ENCODE measurements around the gene KRTAP4-7. TPM values are rescaled to one million over a fixed set of nuclear protein-coding genes. Genes with fewer than 3 reads are reported as not detected.
"Not testable (repeated sequence)": the region's sequence is repeated elsewhere in the genome, so short reads cannot be mapped to it uniquely, and the experiment has no call there.

The KRTAP4-7 gene
- polyA plus RNA-seq, 4 donors: not detected

- no peaks in the 10 kb centered on the region for H3K9me3 ChIP-seq (ENCODE audit: control insufficient read depth in 2 of 2, insufficient read depth in 1 of 2, low read depth in 1 of 2, low read length in 1 of 2)
- no peaks in the 10 kb centered on the region for H3K36me3 ChIP-seq (ENCODE audit: control insufficient read depth in 3 of 3, insufficient read depth in 2 of 3, low read depth in 1 of 3, low read length in 3 of 3)
- H3K27me3 ChIP-seq (ENCODE audit: control insufficient read depth in 3 of 3, insufficient read depth in 3 of 3, low read length in 3 of 3): peaks cover 0 to 12% (median 4%) of the 10 kb centered on the region in 3 donors
- H3K4me3 ChIP-seq (ENCODE audit: low read depth in 1 of 3, low read length in 3 of 3): no peak within 1 kb of the TSS
- no peak within 1 kb of the TSS for H3K27ac ChIP-seq (ENCODE audit: low read depth in 1 of 3, low read length in 2 of 3)
- DNase-seq: no peak
- no peaks in the 10 kb centered on the region for H3K4me1 ChIP-seq (ENCODE audit: control insufficient read depth in 3 of 3, insufficient read depth in 2 of 3, low read depth in 1 of 3, low read length in 2 of 3)
- WGBS, 3 donors: 61 to 65% (median 62%) methylated on average over 6 of the region's 6 CpGs
- no peak for FAIRE-seq
Measured at GRCh38 chr17:41060052-41060604, 23.8 kb upstream of the KRTAP4-7 start, which contains the start of gene KRTAP2-3. TSS of gene KRTAP2-3 (minus strand) at chr17:41060114. CDS start at chr17:41060050, 64 bp downstream.

- H3K4me3 ChIP-seq (ENCODE audit: low read depth in 1 of 3, low read length in 3 of 3): no peak overlapping the region
- 55 to 80% (median 77%) methylated on average over 1 of the region's 1 CpG for WGBS, 3 donors
- H3K27ac ChIP-seq (ENCODE audit: low read depth in 1 of 3, low read length in 2 of 3): no peak overlapping the region
- H3K36me3 ChIP-seq (ENCODE audit: control insufficient read depth in 3 of 3, insufficient read depth in 2 of 3, low read depth in 1 of 3, low read length in 3 of 3): no peaks in the 10 kb centered on the region
- DNase-seq (no peak), FAIRE-seq (no peak)
- H3K4me1 ChIP-seq (ENCODE audit: control insufficient read depth in 3 of 3, insufficient read depth in 2 of 3, low read depth in 1 of 3, low read length in 2 of 3): no peaks in the 10 kb centered on the region
- H3K27me3 ChIP-seq (ENCODE audit: control insufficient read depth in 3 of 3, insufficient read depth in 3 of 3, low read length in 3 of 3): peaks cover 0 to 18% (median 4%) of the 10 kb centered on the region in 3 donors
- H3K9me3 ChIP-seq (ENCODE audit: control insufficient read depth in 2 of 2, insufficient read depth in 1 of 2, low read depth in 1 of 2, low read length in 1 of 2): no peaks in the 10 kb centered on the region
Measured at GRCh38 chr17:41061964-41062363, 22.0 kb upstream of the KRTAP4-7 start.

GRCh38 chr17:41063449-41063848 is 20.5 kb upstream of the KRTAP4-7 start:
- H3K36me3 ChIP-seq (ENCODE audit: control insufficient read depth in 3 of 3, insufficient read depth in 2 of 3, low read depth in 1 of 3, low read length in 3 of 3): no peaks in the 10 kb centered on the region
- H3K27me3 ChIP-seq (ENCODE audit: control insufficient read depth in 3 of 3, insufficient read depth in 3 of 3, low read length in 3 of 3): peaks cover 0 to 17% (median 4%) of the 10 kb centered on the region in 3 donors
- DNase-seq (no peak), FAIRE-seq (no peak)
- no peak overlapping the region for H3K4me3 ChIP-seq (ENCODE audit: low read depth in 1 of 3, low read length in 3 of 3)
- no peaks in the 10 kb centered on the region for H3K4me1 ChIP-seq (ENCODE audit: control insufficient read depth in 3 of 3, insufficient read depth in 2 of 3, low read depth in 1 of 3, low read length in 2 of 3)
- H3K27ac ChIP-seq (ENCODE audit: low read depth in 1 of 3, low read length in 2 of 3): no peak overlapping the region
- H3K9me3 ChIP-seq (ENCODE audit: control insufficient read depth in 2 of 2, insufficient read depth in 1 of 2, low read depth in 1 of 2, low read length in 1 of 2): no peaks in the 10 kb centered on the region
- 53 to 65% (median 65%) methylated on average over 4 of the region's 4 CpGs for WGBS, 3 donors

GRCh38 chr17:41064301-41064700 is 19.6 kb upstream of the KRTAP4-7 start:
- Histone ChIP-seq H3K27me3 (ENCODE audit: control insufficient read depth in 3 of 3, insufficient read depth in 3 of 3, low read length in 3 of 3) (peaks cover 0 to 13% (median 2%) of the 10 kb centered on the region in 3 donors), H3K4me1 (ENCODE audit: control insufficient read depth in 3 of 3, insufficient read depth in 2 of 3, low read depth in 1 of 3, low read length in 2 of 3) (no peaks in the 10 kb centered on the region), H3K9me3 (ENCODE audit: control insufficient read depth in 2 of 2, insufficient read depth in 1 of 2, low read depth in 1 of 2, low read length in 1 of 2) (no peaks in the 10 kb centered on the region), H3K4me3 (ENCODE audit: low read depth in 1 of 3, low read length in 3 of 3) (no peak overlapping the region), H3K27ac (ENCODE audit: low read depth in 1 of 3, low read length in 2 of 3) (no peak overlapping the region), H3K36me3 (ENCODE audit: control insufficient read depth in 3 of 3, insufficient read depth in 2 of 3, low read depth in 1 of 3, low read length in 3 of 3) (no peaks in the 10 kb centered on the region)
- 46 to 79% (median 46%) methylated on average over 1 of the region's 1 CpG for WGBS, 3 donors
- DNase-seq (no peak), FAIRE-seq (no peak)

- FAIRE-seq: not testable (repeated sequence)
Measured at GRCh38 chr17:41065016-41065689, 18.8 kb upstream of the KRTAP4-7 start.

GRCh38 chr17:41065829-41066624 is 17.9 kb upstream of the KRTAP4-7 start, which contains the start of gene KRTAP2-4:
TSS of gene KRTAP2-4 (minus strand) at chr17:41065879. CDS start at chr17:41065845, 34 bp downstream.
- DNase-seq: no peak
- FAIRE-seq: no peak
- H3K4me3 ChIP-seq (ENCODE audit: low read depth in 1 of 3, low read length in 3 of 3): no peak within 1 kb of the TSS
- H3K36me3 ChIP-seq (ENCODE audit: control insufficient read depth in 3 of 3, insufficient read depth in 2 of 3, low read depth in 1 of 3, low read length in 3 of 3): no peaks in the 10 kb centered on the region
- no peak within 1 kb of the TSS for H3K27ac ChIP-seq (ENCODE audit: low read depth in 1 of 3, low read length in 2 of 3)
- peaks cover 0 to 5% (median 2%) of the 10 kb centered on the region in 3 donors for H3K27me3 ChIP-seq (ENCODE audit: control insufficient read depth in 3 of 3, insufficient read depth in 3 of 3, low read length in 3 of 3)
- H3K9me3 ChIP-seq (ENCODE audit: control insufficient read depth in 2 of 2, insufficient read depth in 1 of 2, low read depth in 1 of 2, low read length in 1 of 2): no peaks in the 10 kb centered on the region
- WGBS, 3 donors: 82 to 93% (median 91%) methylated on average over 6 of the region's 6 CpGs
- no peaks in the 10 kb centered on the region for H3K4me1 ChIP-seq (ENCODE audit: control insufficient read depth in 3 of 3, insufficient read depth in 2 of 3, low read depth in 1 of 3, low read length in 2 of 3)

More at GRCh38 chr17:41065016-41065689, 18.8 kb upstream of the KRTAP4-7 start:
- H3K9me3 ChIP-seq (ENCODE audit: control insufficient read depth in 2 of 2, insufficient read depth in 1 of 2, low read depth in 1 of 2, low read length in 1 of 2); H3K4me3 ChIP-seq (ENCODE audit: low read depth in 1 of 3, low read length in 3 of 3); H3K4me1 ChIP-seq (ENCODE audit: control insufficient read depth in 3 of 3, insufficient read depth in 2 of 3, low read depth in 1 of 3, low read length in 2 of 3); H3K36me3 ChIP-seq (ENCODE audit: control insufficient read depth in 3 of 3, insufficient read depth in 2 of 3, low read depth in 1 of 3, low read length in 3 of 3); H3K27ac ChIP-seq (ENCODE audit: low read depth in 1 of 3, low read length in 2 of 3); H3K27me3 ChIP-seq (ENCODE audit: control insufficient read depth in 3 of 3, insufficient read depth in 3 of 3, low read length in 3 of 3); DNase-seq: not testable (repeated sequence)
- 56 to 70% (median 59%) methylated on average over 7 of the region's 16 CpGs for WGBS, 3 donors

GRCh38 chr17:41067281-41067680 is 16.7 kb upstream of the KRTAP4-7 start:
- H3K27ac ChIP-seq (ENCODE audit: low read depth in 1 of 3, low read length in 2 of 3): no peak overlapping the region
- FAIRE-seq: no peak

GRCh38 chr17:41069031-41069430 is 14.9 kb upstream of the KRTAP4-7 start:
- no peak for DNase-seq
- Histone ChIP-seq H3K27ac (ENCODE audit: low read depth in 1 of 3, low read length in 2 of 3) (no peak overlapping the region), H3K4me3 (ENCODE audit: low read depth in 1 of 3, low read length in 3 of 3) (no peak overlapping the region), H3K36me3 (ENCODE audit: control insufficient read depth in 3 of 3, insufficient read depth in 2 of 3, low read depth in 1 of 3, low read length in 3 of 3) (no peaks in the 10 kb centered on the region), H3K4me1 (ENCODE audit: control insufficient read depth in 3 of 3, insufficient read depth in 2 of 3, low read depth in 1 of 3, low read length in 2 of 3) (no peaks in the 10 kb centered on the region), H3K9me3 (ENCODE audit: control insufficient read depth in 2 of 2, insufficient read depth in 1 of 2, low read depth in 1 of 2, low read length in 1 of 2) (no peaks in the 10 kb centered on the region), H3K27me3 (ENCODE audit: control insufficient read depth in 3 of 3, insufficient read depth in 3 of 3, low read length in 3 of 3) (peaks cover 0 to 5% (median 0%) of the 10 kb centered on the region in 3 donors)
- no peak for FAIRE-seq
- WGBS, 3 donors: 70 to 89% (median 73%) methylated on average over 3 of the region's 3 CpGs

More at GRCh38 chr17:41067281-41067680, 16.7 kb upstream of the KRTAP4-7 start:
- Histone ChIP-seq H3K9me3 (ENCODE audit: control insufficient read depth in 2 of 2, insufficient read depth in 1 of 2, low read depth in 1 of 2, low read length in 1 of 2) (no peaks in the 10 kb centered on the region), H3K36me3 (ENCODE audit: control insufficient read depth in 3 of 3, insufficient read depth in 2 of 3, low read depth in 1 of 3, low read length in 3 of 3) (no peaks in the 10 kb centered on the region), H3K27me3 (ENCODE audit: control insufficient read depth in 3 of 3, insufficient read depth in 3 of 3, low read length in 3 of 3) (peaks cover 0 to 5% (median 0%) of the 10 kb centered on the region in 3 donors), H3K4me3 (ENCODE audit: low read depth in 1 of 3, low read length in 3 of 3) (no peak overlapping the region), H3K4me1 (ENCODE audit: control insufficient read depth in 3 of 3, insufficient read depth in 2 of 3, low read depth in 1 of 3, low read length in 2 of 3) (no peaks in the 10 kb centered on the region)
- DNase-seq: no peak

Measured in small intestine (tissue), 7 donors.